ENCODE measurements around the gene IGFBP1. TPM values are rescaled to one million over a fixed set of nuclear protein-coding genes. Genes with fewer than 3 reads are reported as not detected.

IGFBP1 gene
- total and polyA plus RNA-seq, 9 of the 15 experiments (the other 6 are each of a cell fraction or from before 2014, with no cell fraction given), result not detected

DNA sequence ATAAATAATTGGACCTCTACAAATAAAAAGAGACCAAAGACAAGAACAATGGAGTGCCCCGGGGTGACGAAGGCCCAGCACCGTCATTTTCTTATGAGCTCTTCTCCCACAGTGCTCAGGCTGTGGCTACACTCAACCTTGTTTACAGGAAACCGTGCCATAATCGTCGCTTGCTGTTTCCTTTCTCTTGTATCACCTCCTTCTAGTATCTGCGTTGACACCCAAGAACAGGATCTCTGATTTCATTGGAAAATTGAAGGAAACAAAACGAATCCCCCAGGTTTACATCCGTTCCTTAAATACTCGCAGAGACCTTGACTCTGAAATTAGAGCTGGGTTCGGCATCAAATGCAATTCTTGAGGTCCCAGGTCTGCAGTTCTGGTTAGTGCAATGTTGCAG is 34.5 kb downstream of the IGFBP1 start (continued):
- TF ChIP-seq ZNF146 (CRISPR knock-in tag; IDR thresholded peaks at IDR 0.05; ENCODE audit: unreplicated experiment) (no peak), CHD4 (IDR thresholded peaks at IDR 0.05; ENCODE audit: insufficient read depth, insufficient replicate concordance, low read depth, low read length, poor library complexity, severe bottlenecking) (no peak), ESRRB (CRISPR knock-in tag; IDR thresholded peaks at IDR 0.05; ENCODE audit: borderline replicate concordance) (no peak), ZBTB1 (CRISPR knock-in tag; IDR thresholded peaks at IDR 0.05; ENCODE audit: borderline replicate concordance, low read depth) (no peak)
- TF ChIP-seq, protein P1, sequence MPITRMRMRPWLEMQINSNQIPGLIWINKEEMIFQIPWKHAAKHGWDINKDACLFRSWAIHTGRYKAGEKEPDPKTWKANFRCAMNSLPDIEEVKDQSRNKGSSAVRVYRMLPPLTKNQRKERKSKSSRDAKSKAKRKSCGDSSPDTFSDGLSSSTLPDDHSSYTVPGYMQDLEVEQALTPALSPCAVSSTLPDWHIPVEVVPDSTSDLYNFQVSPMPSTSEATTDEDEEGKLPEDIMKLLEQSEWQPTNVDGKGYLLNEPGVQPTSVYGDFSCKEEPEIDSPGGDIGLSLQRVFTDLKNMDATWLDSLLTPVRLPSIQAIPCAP (CRISPR knock-in tag; IDR thresholded peaks at IDR 0.05; ENCODE audit: borderline replicate concordance), result no peak
- TF ChIP-seq, protein P2, sequence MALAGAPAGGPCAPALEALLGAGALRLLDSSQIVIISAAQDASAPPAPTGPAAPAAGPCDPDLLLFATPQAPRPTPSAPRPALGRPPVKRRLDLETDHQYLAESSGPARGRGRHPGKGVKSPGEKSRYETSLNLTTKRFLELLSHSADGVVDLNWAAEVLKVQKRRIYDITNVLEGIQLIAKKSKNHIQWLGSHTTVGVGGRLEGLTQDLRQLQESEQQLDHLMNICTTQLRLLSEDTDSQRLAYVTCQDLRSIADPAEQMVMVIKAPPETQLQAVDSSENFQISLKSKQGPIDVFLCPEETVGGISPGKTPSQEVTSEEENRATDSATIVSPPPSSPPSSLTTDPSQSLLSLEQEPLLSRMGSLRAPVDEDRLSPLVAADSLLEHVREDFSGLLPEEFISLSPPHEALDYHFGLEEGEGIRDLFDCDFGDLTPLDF (CRISPR knock-in tag; IDR thresholded peaks at IDR 0.05), result no peak

DNA sequence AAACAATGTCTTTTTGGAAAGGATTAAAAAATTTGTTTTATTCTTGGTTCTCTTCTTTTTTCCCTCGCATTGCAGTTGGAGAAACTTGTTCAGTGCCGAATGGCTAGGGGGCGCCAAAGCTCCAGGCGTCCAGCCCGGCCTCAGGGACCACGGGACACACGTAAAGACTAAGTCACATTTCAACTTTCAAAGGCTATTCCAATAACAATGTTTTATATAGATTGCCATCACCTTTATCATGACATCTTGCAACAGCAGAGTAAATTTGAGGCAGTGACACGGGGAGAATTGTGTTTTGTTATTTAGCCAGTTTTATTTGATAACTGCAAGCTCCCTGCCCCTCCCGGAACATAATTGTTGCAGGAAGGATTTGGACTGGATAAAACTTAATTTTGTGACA is 35.0 kb downstream of the IGFBP1 start:
- H3K9me3 ChIP-seq (replicated peaks; ENCODE audit: control insufficient read depth, insufficient read depth, low read depth, low read length), result no peaks in the 10 kb centered on the region
- intact Hi-C loops (cut with micrococcal nuclease), result loop anchor here (1.0 to 10.0 kb wide), 4 partner anchors 432 to 1310 kb away; no protein-coding TSS in a partner anchor
- ChIA-PET POLR2A (interaction anchor here (1.2 kb wide), 1 partner anchor 17 kb away, joined by 4 read pairs; no protein-coding TSS in a partner anchor), CTCF (ENCODE audit: low intra/inter-chr PET ratio) (interaction anchor here (1.2 to 1.6 kb wide), 3 partner anchors 1165 to 1259 kb away, joined by 3 to 6 read pairs (median 3); no protein-coding TSS in a partner anchor)
- peaks cover 0 to 4% of the 10 kb centered on the region in 2 experiments; a peak in 2 of 5 replicates for H3K27me3 ChIP-seq (ENCODE audit: control insufficient read depth in 2 of 2, insufficient read depth in 2 of 2, low read length in 2 of 2)
- 6% methylated on average over 9 of the region's 9 CpGs for WGBS (ENCODE audit: insufficient coverage, low coverage, missing lambda C conversion rate)
- no peaks in the 10 kb centered on the region for H3K4me1 ChIP-seq (replicated peaks in 1 of 2; ENCODE audit: control insufficient read depth in 2 of 2, insufficient read depth in 2 of 2, low read length in 2 of 2)
- no peak overlapping the region for H3K4me3 ChIP-seq
- no peaks in the 10 kb centered on the region for H4K20me1 ChIP-seq (replicated peaks; ENCODE audit: control insufficient read depth, insufficient read depth, low read length)
- FAIRE-seq (peak; percentile 37), ATAC-seq (peak; percentile 89), DNase-seq (ENCODE audit: extremely low read depth in 1 of 4, low spot score in 3 of 4) (peak; percentile 48 to 66 (median 48))
- in situ Hi-C loops (cut with MboI), result loop anchor here (10.0 kb wide), 1 partner anchor 1162 kb away; no protein-coding TSS in a partner anchor
- no peak overlapping the region for H3K9ac ChIP-seq (ENCODE audit: insufficient read depth in 1 of 2, low read depth in 2 of 2, low read length in 2 of 2)
- no TSS peak for BruUV-seq (replicated peaks)
- H3K79me2 ChIP-seq (ENCODE audit: control insufficient read depth, insufficient read depth, low read length), result no peaks in the 10 kb centered on the region
- H3K4me2 ChIP-seq (ENCODE audit: insufficient read depth, low read length), result no peak overlapping the region; the same call in 1 of the 2 replicates
- no peaks in the 10 kb centered on the region for H3K36me3 ChIP-seq (ENCODE audit: control insufficient read depth, insufficient read depth, low read length)
- H3K27ac ChIP-seq (ENCODE audit: extremely low read depth, low read depth, low read length), result no peak overlapping the region
- H2AFZ ChIP-seq (ENCODE audit: low read depth, low read length), result 0 out of 2 replicates have a peak overlapping the region, but pooled peaks have one; percentile 6
- H3K9me1 ChIP-seq (ENCODE audit: control insufficient read depth, insufficient read depth, low read length), result no peaks in the 10 kb centered on the region
- TF ChIP-seq ZNF766 (CRISPR knock-in tag; conservative IDR thresholded peaks at IDR 0.05) (no peak), MBD2 (IDR thresholded peaks at IDR 0.05; ENCODE audit: borderline replicate concordance, low read depth) (no peak), FUS (optimal IDR thresholded peaks at IDR 0.05; ENCODE audit: low read depth, low read length) (no peak), ZNF785 (CRISPR knock-in tag; IDR thresholded peaks at IDR 0.05) (no peak), HNRNPLL (IDR thresholded peaks at IDR 0.05; ENCODE audit: low read depth, low read length, poor library complexity, severe bottlenecking) (no peak), SRSF1 (IDR thresholded peaks at IDR 0.05; ENCODE audit: low read depth, low read length) (no peak), MIER1 (IDR thresholded peaks at IDR 0.05; ENCODE audit: low read depth) (no peak), ZNF77 (CRISPR knock-in tag; IDR thresholded peaks at IDR 0.05) (no peak), CC2D1A (IDR thresholded peaks at IDR 0.05) (0 out of 2 replicates have a peak, but pooled peaks have one; percentile 33), ZNF444 (CRISPR knock-in tag; IDR thresholded peaks at IDR 0.05) (no peak)
- TF ChIP-seq, protein P3, sequence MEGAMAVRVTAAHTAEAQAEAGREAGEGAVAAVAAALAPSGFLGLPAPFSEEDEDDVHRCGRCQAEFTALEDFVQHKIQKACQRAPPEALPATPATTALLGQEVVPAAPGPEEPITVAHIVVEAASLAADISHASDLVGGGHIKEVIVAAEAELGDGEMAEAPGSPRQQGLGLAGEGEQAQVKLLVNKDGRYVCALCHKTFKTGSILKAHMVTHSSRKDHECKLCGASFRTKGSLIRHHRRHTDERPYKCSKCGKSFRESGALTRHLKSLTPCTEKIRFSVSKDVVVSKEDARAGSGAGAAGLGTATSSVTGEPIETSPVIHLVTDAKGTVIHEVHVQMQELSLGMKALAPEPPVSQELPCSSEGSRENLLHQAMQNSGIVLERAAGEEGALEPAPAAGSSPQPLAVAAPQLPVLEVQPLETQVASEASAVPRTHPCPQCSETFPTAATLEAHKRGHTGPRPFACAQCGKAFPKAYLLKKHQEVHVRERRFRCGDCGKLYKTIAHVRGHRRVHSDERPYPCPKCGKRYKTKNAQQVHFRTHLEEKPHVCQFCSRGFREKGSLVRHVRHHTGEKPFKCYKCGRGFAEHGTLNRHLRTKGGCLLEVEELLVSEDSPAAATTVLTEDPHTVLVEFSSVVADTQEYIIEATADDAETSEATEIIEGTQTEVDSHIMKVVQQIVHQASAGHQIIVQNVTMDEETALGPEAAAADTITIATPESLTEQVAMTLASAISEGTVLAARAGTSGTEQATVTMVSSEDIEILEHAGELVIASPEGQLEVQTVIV (CRISPR knock-in tag; IDR thresholded peaks at IDR 0.05; ENCODE audit: borderline replicate concordance), result no peak

Measured in K562 (cell line).